Subcutaneous preadipocyte (primary cell): ENCODE data around the gene FXYD6. TPM values are rescaled to one million over a fixed set of nuclear protein-coding genes. Genes with fewer than 3 reads are reported as not detected.

ENCODE experiments used
- total RNA-seq: library from RNA; depleted of rRNA; stranded (reverse); fragments of >200 nt; gene quantifications from 2 replicates; pipeline ENCODE4 v1.2.3, GENCODE V29; 2012

FXYD6 gene
- total RNA-seq: not detected in 2 replicates

DNA sequence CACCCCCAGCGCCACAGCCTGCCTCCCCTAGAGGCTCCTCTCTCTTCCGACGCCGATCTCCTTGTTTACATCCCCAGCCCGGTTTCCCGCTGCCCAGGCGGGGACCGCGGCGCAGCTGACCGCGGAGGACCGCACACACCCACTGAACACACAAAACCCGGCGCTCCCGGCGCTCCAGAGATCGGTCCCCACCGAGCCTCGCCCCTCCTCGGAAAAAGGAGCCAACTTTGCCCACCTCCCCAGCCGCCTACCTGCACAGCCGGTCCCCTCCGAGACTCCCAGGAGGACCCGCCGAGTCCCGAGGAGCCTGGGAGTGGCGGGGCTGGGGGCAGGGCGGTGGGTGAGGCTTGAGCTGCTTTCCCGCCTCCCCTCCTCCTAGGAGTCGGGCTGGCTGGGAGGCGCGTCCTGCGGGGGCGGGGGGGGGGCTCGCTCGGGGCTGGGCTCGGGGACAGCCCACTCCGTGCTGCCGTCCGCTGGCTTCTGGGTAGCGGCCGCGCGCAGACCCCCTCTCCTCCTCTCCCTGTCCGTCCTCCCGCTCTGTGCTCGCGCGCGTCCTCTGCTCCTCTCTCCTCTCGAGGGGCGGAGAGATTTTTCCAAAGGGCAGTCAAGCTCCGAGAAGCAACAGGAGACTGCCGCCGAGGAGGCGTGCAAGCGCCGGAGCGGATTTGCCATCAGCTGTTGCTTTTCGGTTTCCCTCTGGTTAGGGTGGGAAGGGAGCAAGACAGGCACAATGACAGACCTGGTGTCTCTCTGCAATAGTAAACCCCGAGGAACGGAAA, at the start of gene FXYD6:
Gene FXYD6 (minus strand): TSS at position 318 of the 779 bp plus-strand sequence. CDS start 33,882 bp downstream, outside the sequence.

GRCh38 chr11:117824571-117825537, 51.6 kb downstream of the FXYD6 start, which contains the start of gene FXYD2:
FXYD2 (minus strand) TSS chr11:117824744; CDS start chr11:117824678, 66 bp downstream.

GRCh38 chr11:117796872-117797529, 79.5 kb downstream of the FXYD6 start, which contains the start of gene DSCAML1:
DSCAML1 (minus strand) TSS chr11:117797216; CDS start chr11:117797079, 137 bp downstream.

Other genes starting within 250 kb of the FXYD6 start
- not detected in 2 replicates for gene DSCAML1, start 79.4 kb downstream of the FXYD6 start, total RNA-seq
- 0.20 TPM in 1 of 2 replicates, not detected in the other for gene FXYD2, start 51.9 kb downstream of the FXYD6 start, total RNA-seq
- gene TMPRSS13, start 52.7 kb upstream of the FXYD6 start, total RNA-seq: under 0.01 TPM in 1 of 2 replicates, not detected in the other
- 0.37 TPM in 1 of 2 replicates, not detected in the other for gene IL10RA, start 109.7 kb upstream of the FXYD6 start, total RNA-seq
- not detected in 2 replicates for gene TMPRSS4, start 200.4 kb upstream of the FXYD6 start, total RNA-seq
- not detected in 2 replicates for gene SMIM35, start 210.3 kb upstream of the FXYD6 start, total RNA-seq